Fibroblast of lung (primary cell): ENCODE data around the gene NR6A1. TPM values are rescaled to one million over a fixed set of nuclear protein-coding genes. Genes with fewer than 3 reads are reported as not detected.

ENCODE experiments used
- DNase-seq, 2 donors: peaks; one replicate each; pipeline versions ENCODE4 v3.0.0 to v3.0.0-alpha.2; 2010; ENCODE audit warnings: low read depth in 2 of 2
- H2AFZ ChIP-seq: 2 replicates; pipeline ENCODE4 v1.5.1; 2012; ENCODE audit warnings: low read length, control low read depth, inconsistent platforms
- H3K27ac ChIP-seq: 2 replicates; pipeline ENCODE4 v1.5.1; 2011; ENCODE audit warnings: low read length, control low read depth; ENCODE audit not compliant: insufficient read depth
- H3K27me3 ChIP-seq: 2 replicates; pipeline ENCODE4 v1.5.1; 2011; ENCODE audit warnings: mild to moderate bottlenecking, low read length; ENCODE audit not compliant: control insufficient read depth, insufficient read depth
- H3K36me3 ChIP-seq: 2 replicates; pipeline ENCODE4 v1.5.1; 2011; ENCODE audit warnings: low read length; ENCODE audit not compliant: control insufficient read depth, insufficient read depth
- H3K4me1 ChIP-seq: 2 replicates; pipeline ENCODE4 v1.5.1; 2011; ENCODE audit warnings: low read length; ENCODE audit not compliant: control insufficient read depth, insufficient read depth; ENCODE audit errors: extremely low read depth
- H3K4me2 ChIP-seq: 2 replicates; pipeline ENCODE4 v1.5.1; 2011; ENCODE audit warnings: low read length, control low read depth; ENCODE audit not compliant: insufficient read depth; ENCODE audit errors: extremely low read depth
- H3K4me3 ChIP-seq, 4 experiments: fragments of 200-600 bp in 1 of 4; sonication (generic) in 1 of 4; replicated peaks in 1 of 4; 2 replicates each; pipeline ENCODE4 v1.5.1; 2011 to 2016; ENCODE audit warnings: low read length in 4 of 4, low read depth in 3 of 4, mild to moderate bottlenecking in 3 of 4, control low read depth in 2 of 4, inconsistent platforms in 1 of 4, mixed read lengths in 1 of 4; ENCODE audit not compliant: insufficient read depth in 1 of 4; ENCODE audit errors: control extremely low read depth in 1 of 4
- H3K79me2 ChIP-seq: 2 replicates; pipeline ENCODE4 v1.5.1; 2012; ENCODE audit warnings: mild to moderate bottlenecking, low read length, inconsistent platforms; ENCODE audit not compliant: control insufficient read depth, insufficient read depth
- H3K9ac ChIP-seq: 2 replicates; pipeline ENCODE4 v1.5.1; 2011; ENCODE audit warnings: mild to moderate bottlenecking, low read length, control low read depth; ENCODE audit not compliant: insufficient read depth
- H3K9me3 ChIP-seq: 2 replicates; pipeline ENCODE4 v1.5.1; 2012; ENCODE audit warnings: low read depth, low read length; ENCODE audit not compliant: control insufficient read depth, insufficient read depth
- H4K20me1 ChIP-seq: 2 replicates; pipeline ENCODE4 v1.5.1; 2011; ENCODE audit warnings: low read length; ENCODE audit not compliant: control insufficient read depth, insufficient read depth; ENCODE audit errors: extremely low read depth
- CTCF ChIP-seq, 2 donors: IDR thresholded peaks in 1 of 2; conservative IDR thresholded peaks in 1 of 2; 1 replicate in 1 of 2; 2 replicates in 1 of 2; pipeline ENCODE4 v1.5.1; 2011 to 2012; ENCODE audit warnings: low read length in 2 of 2, control low read depth in 1 of 2, inconsistent platforms in 1 of 2, low read depth in 1 of 2, mild to moderate bottlenecking in 1 of 2
- EZH2 ChIP-seq: IDR thresholded peaks from 2 replicates; pipeline ENCODE4 v1.5.1; 2012; ENCODE audit warnings: low read length, control low read depth, mild to moderate bottlenecking; ENCODE audit errors: missing control alignments
- polyA plus RNA-seq, 2 donors: library from polyadenylated mRNA; depleted of rRNA in 1 of 2; stranded (reverse) in 1 of 2; unstranded in 1 of 2; fragments of >200 nt; gene quantifications; 2 replicates each; pipeline ENCODE4 v1.2.1, GENCODE V29; 2011 to 2012; ENCODE audit warnings: missing spikeins in 1 of 2
- total RNA-seq: library from RNA; depleted of rRNA; stranded (reverse); fragments of >200 nt; gene quantifications from 2 replicates; pipeline ENCODE4 v1.2.1, GENCODE V29; 2014

NR6A1 gene
- total and polyA plus RNA-seq, 2 donors (not counting 1 experiment from before 2014, with no cell fraction given): 0.07 to 0.50 TPM

GRCh38 chr9:124506433-124506832 lies 264.7 kb downstream of the NR6A1 start:
- Histone ChIP-seq H3K4me1 (no peaks in the 10 kb centered on the region), H3K4me2 (no peak overlapping the region), H3K36me3 (no peaks in the 10 kb centered on the region), H3K79me2 (no peaks in the 10 kb centered on the region), H3K9ac (no peak overlapping the region), H3K27ac (no peak overlapping the region), H3K9me3 (no peaks in the 10 kb centered on the region), H4K20me1 (no peaks in the 10 kb centered on the region), H3K27me3 (peaks cover 47% of the 10 kb centered on the region), H2AFZ (no peak overlapping the region), H3K4me3 (no peak overlapping the region)
- DNase-seq: no peak
- TF ChIP-seq CTCF (conservative IDR thresholded peaks at IDR 0.05 in 1 of 2, IDR thresholded peaks at IDR 0.05 in 1 of 2; ENCODE audit: low read depth in 1 of 2, low read length in 2 of 2): no peak

- Histone ChIP-seq H3K79me2 (no peaks in the 10 kb centered on the region), H2AFZ (no peak overlapping the region), H3K9ac (no peak overlapping the region), H3K4me2 (no peak overlapping the region), H4K20me1 (no peaks in the 10 kb centered on the region), H3K9me3 (no peaks in the 10 kb centered on the region), H3K27me3 (peaks cover 47% of the 10 kb centered on the region), H3K4me3 (no peak overlapping the region), H3K27ac (no peak overlapping the region), H3K4me1 (no peaks in the 10 kb centered on the region), H3K36me3 (no peaks in the 10 kb centered on the region)
- TF ChIP-seq CTCF (conservative IDR thresholded peaks at IDR 0.05 in 1 of 2, IDR thresholded peaks at IDR 0.05 in 1 of 2; ENCODE audit: low read depth in 1 of 2, low read length in 2 of 2) (no peak), EZH2 (no peak)
- DNase-seq: no peak
These were observed 265.2 kb downstream of the NR6A1 start for GRCh38 chr9:124505901-124506346.

GRCh38 chr9:124505006-124505900 lies 265.9 kb downstream of the NR6A1 start:
- Histone ChIP-seq H3K4me1 (no peaks in the 10 kb centered on the region), H3K27me3 (peaks cover 49% of the 10 kb centered on the region), H3K36me3 (no peaks in the 10 kb centered on the region), H3K4me3 (no peak overlapping the region), H3K27ac (no peak overlapping the region), H4K20me1 (no peaks in the 10 kb centered on the region), H3K79me2 (no peaks in the 10 kb centered on the region), H3K9me3 (no peaks in the 10 kb centered on the region), H3K4me2 (no peak overlapping the region), H3K9ac (no peak overlapping the region), H2AFZ (no peak overlapping the region)
- DNase-seq: no peak
- TF ChIP-seq EZH2 (peak; percentile 99), CTCF (conservative IDR thresholded peaks at IDR 0.05 in 1 of 2, IDR thresholded peaks at IDR 0.05 in 1 of 2; ENCODE audit: low read depth in 1 of 2, low read length in 2 of 2) (no peak)
